Natural killer cell (primary cell): ENCODE data around the gene GATA5. TPM values are rescaled to one million over a fixed set of nuclear protein-coding genes. Genes with fewer than 3 reads are reported as not detected.

Source experiments
- ATAC-seq, 3 donors: fragments of 150-1000 bp in 2 of 3; fragments of 200-7000 bp in 1 of 3; cut with Tn5 transposase; 1 replicate in 1 of 3; 2 replicates in 2 of 3; pipeline ENCODE4 v1.10.0; 2021; ENCODE audit warnings: mild to moderate bottlenecking in 2 of 3, moderate library complexity in 2 of 3
- DNase-seq, 2 donors: peaks; one replicate each; pipeline versions ENCODE4 v3.0.0 to v3.0.0-alpha.2; 2013 to 2021; ENCODE audit warnings: mixed read lengths in 1 of 2
- H3K27ac ChIP-seq: one replicate; pipeline ENCODE4 v1.5.1; 2013; ENCODE audit warnings: mild to moderate bottlenecking, low read length
- H3K27me3 ChIP-seq: one replicate; pipeline ENCODE4 v1.6.1; 2013; ENCODE audit warnings: low read length; ENCODE audit not compliant: control insufficient read depth, insufficient read depth
- H3K36me3 ChIP-seq: one replicate; pipeline ENCODE4 v1.6.1; 2013; ENCODE audit warnings: low read length; ENCODE audit not compliant: control insufficient read depth, insufficient read depth
- H3K4me1 ChIP-seq: one replicate; pipeline ENCODE4 v1.6.1; 2013; ENCODE audit warnings: low read length; ENCODE audit not compliant: control insufficient read depth, insufficient read depth
- H3K4me3 ChIP-seq: one replicate; pipeline ENCODE4 v1.5.1; 2013; ENCODE audit warnings: low read length
- H3K9me3 ChIP-seq: one replicate; pipeline ENCODE4 v1.6.1; 2013; ENCODE audit warnings: low read length; ENCODE audit not compliant: control insufficient read depth, insufficient read depth
- H3K27ac Mint-ChIP-seq, 2 donors: one replicate each; pipeline ENCODE4 v1.8.0; 2022; ENCODE audit warnings: mild to moderate bottlenecking in 2 of 2, mixed read lengths in 2 of 2, moderate library complexity in 1 of 2
- H3K27me3 Mint-ChIP-seq, 2 donors: one replicate each; pipeline ENCODE4 v1.8.0; 2022; ENCODE audit warnings: low read depth in 2 of 2, mixed read lengths in 2 of 2
- H3K36me3 Mint-ChIP-seq: one replicate; pipeline ENCODE4 v1.8.0; 2022; ENCODE audit warnings: mixed read lengths
- H3K4me1 Mint-ChIP-seq, 2 donors: one replicate each; pipeline ENCODE4 v1.8.0; 2022; ENCODE audit warnings: mixed read lengths in 2 of 2
- H3K4me3 Mint-ChIP-seq: one replicate; pipeline ENCODE4 v1.8.0; 2022; ENCODE audit warnings: mild to moderate bottlenecking, moderate library complexity, mixed read lengths
- H3K9me3 Mint-ChIP-seq, 2 donors: one replicate each; pipeline ENCODE4 v1.8.0; 2022; ENCODE audit warnings: mixed read lengths in 2 of 2
- WGBS: methylation state at CpG from one replicate; pipeline ENCODE4 v1.1.7; 2013; ENCODE audit warnings: missing lambda C conversion rate; ENCODE audit not compliant: insufficient coverage; 5-methylcytosine and 5-hydroxymethylcytosine counted together
- intact Hi-C: fragments of 100-400 bp; cut with micrococcal nuclease; formaldehyde crosslinking; loops from one replicate; pipeline ENCODE4 v1.14.2; 2022
- total RNA-seq, 4 donors: library from RNA; stranded (reverse); fragments of 120-200 nt in 1 of 4; gene quantifications; one replicate each; pipeline versions ENCODE4 v1.2.3 to v1.2.4, GENCODE V29; 2013 to 2022
- TF ChIP-seq, protein P1 (sequence below): fragments of 200-600 bp; IDR thresholded peaks from one replicate; pipeline ENCODE4 v1.8.0; 2022; ENCODE audit warnings: antibody characterized with exemption

Gene GATA5
- total RNA-seq, 3 donors from 2014 or later (not counting 1 experiment from before 2014, with no cell fraction given): not detected

DNA sequence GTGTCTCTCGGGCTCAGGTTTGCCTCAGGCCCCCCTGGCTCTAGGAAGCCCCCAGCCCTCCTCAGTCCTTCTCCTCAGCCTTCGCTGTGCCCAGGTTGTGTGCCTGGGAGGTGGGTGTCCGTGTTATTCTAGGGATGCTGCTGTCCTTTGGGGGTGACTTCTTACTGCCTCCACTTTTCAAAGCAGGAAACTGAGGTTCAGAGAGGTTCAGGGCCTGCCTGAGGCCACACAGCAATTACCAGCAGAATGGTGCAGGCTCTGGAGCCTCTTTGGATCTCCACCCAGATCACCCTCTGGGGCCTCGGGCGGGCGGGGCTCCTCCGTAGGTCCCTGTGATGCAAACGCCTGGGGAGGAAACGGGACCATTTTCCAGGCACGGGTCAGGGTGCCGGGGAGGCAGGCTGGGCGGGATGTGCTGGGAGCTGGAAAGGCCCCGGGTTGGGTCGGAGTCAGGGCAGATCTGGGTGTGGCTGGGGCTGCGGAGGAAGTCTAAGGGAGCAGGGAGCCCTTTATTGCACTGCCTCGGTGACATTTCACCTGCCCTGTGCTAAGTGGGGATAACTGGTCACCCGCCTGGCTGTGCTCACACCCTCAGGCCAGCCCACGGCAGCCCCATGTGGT is 23.2 kb downstream of the GATA5 start:
- H3K27ac Mint-ChIP-seq: no peak overlapping the region
- 86% methylated on average over 18 of the region's 18 CpGs for WGBS
- H3K4me3 ChIP-seq: no peak overlapping the region

DNA sequence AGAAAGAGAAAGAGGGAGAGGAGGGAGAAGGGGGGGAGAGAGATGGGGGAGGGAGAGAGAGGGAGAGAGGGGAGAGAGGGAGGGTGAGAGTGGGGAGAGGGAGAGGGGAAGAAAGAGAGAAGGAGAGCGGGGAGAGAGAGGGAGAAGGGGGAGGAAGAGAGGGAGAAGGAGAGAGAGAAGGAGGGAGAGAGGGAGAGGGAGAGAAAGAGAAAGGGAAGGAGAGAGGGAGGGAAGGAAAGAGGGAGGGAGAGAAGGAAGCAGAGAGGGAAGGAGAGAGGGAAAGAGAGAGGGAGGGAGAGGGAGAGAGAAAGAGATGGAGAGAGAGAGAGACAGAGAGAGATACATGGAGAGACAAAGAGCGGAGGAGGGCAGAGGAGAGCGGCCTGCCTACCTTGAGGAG is 23.8 kb downstream of the GATA5 start:
- Histone ChIP-seq H3K36me3 (no peaks in the 10 kb centered on the region), H3K27ac (no peak overlapping the region), H3K4me1 (no peaks in the 10 kb centered on the region), H3K9me3 (no peaks in the 10 kb centered on the region), H3K4me3 (no peak overlapping the region), H3K27me3 (no peaks in the 10 kb centered on the region)
- Mint-ChIP-seq H3K27ac (no peak overlapping the region), H3K9me3 (no peaks in the 10 kb centered on the region), H3K4me1 (no peaks in the 10 kb centered on the region), H3K4me3 (no peak overlapping the region), H3K36me3 (no peaks in the 10 kb centered on the region), H3K27me3 (peaks cover 0 to 5% of the 10 kb centered on the region in 2 donors)
- ATAC-seq (no peak), DNase-seq (no peak)
- intact Hi-C loops: no loop called here
- WGBS: 90% methylated on average over 3 of the region's 3 CpGs
- TF ChIP-seq, protein P1, sequence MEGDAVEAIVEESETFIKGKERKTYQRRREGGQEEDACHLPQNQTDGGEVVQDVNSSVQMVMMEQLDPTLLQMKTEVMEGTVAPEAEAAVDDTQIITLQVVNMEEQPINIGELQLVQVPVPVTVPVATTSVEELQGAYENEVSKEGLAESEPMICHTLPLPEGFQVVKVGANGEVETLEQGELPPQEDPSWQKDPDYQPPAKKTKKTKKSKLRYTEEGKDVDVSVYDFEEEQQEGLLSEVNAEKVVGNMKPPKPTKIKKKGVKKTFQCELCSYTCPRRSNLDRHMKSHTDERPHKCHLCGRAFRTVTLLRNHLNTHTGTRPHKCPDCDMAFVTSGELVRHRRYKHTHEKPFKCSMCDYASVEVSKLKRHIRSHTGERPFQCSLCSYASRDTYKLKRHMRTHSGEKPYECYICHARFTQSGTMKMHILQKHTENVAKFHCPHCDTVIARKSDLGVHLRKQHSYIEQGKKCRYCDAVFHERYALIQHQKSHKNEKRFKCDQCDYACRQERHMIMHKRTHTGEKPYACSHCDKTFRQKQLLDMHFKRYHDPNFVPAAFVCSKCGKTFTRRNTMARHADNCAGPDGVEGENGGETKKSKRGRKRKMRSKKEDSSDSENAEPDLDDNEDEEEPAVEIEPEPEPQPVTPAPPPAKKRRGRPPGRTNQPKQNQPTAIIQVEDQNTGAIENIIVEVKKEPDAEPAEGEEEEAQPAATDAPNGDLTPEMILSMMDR: no peak

More for the DNA sequence above, 23.2 kb downstream of the GATA5 start:
- no peaks in the 10 kb centered on the region for H3K4me1 ChIP-seq
- H3K27ac ChIP-seq: no peak overlapping the region
- ATAC-seq (no peak), DNase-seq (no peak)
- no peak overlapping the region for H3K4me3 Mint-ChIP-seq
- no peaks in the 10 kb centered on the region for H3K9me3 Mint-ChIP-seq
- no peaks in the 10 kb centered on the region for H3K4me1 Mint-ChIP-seq
- H3K9me3 ChIP-seq: no peaks in the 10 kb centered on the region
- no peaks in the 10 kb centered on the region for H3K27me3 ChIP-seq
- TF ChIP-seq, protein P1: no peak
- intact Hi-C loops: no loop called here
- no peaks in the 10 kb centered on the region for H3K36me3 Mint-ChIP-seq
- H3K36me3 ChIP-seq: no peaks in the 10 kb centered on the region
- peaks cover 0 to 5% of the 10 kb centered on the region in 2 donors for H3K27me3 Mint-ChIP-seq

DNA sequence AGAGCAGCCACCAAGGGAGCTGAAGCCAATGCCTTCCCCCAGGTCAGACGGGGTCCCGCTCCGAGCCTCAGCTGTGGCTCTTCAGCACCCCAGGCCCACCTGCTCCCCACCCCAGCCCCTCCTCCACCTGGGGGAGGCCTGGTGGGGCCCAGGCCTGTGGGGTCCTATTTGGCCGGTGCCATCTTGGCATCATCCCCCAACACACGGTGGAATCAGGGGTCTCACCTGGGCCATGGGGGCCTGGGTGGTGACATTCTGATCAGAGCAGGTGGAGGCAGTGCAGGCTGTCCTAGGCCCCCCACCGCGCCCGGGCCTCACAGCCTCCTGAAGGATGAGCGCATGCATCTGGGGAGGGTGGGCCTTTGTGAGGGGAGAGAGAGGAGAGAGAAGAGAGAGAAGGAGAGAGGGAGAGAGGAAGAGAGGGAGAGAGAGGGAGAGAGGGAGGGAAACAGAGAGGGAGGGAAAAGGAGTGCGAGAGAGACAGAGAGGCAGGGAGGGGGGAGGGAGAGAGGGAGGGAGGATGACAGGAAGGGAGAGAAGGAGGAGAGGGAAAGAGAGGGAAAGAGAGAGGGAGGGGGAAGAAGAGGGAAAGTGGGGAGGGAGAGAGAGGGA is 24.5 kb downstream of the GATA5 start:
- Mint-ChIP-seq H3K36me3 (no peaks in the 10 kb centered on the region), H3K27me3 (peaks cover 0 to 4% of the 10 kb centered on the region in 2 donors), H3K4me3 (no peak overlapping the region), H3K9me3 (no peaks in the 10 kb centered on the region), H3K4me1 (no peaks in the 10 kb centered on the region), H3K27ac (no peak overlapping the region)
- no peaks in the 10 kb centered on the region for H3K27me3 ChIP-seq
- DNase-seq (no peak), ATAC-seq (no peak)
- H3K9me3 ChIP-seq: no peaks in the 10 kb centered on the region
- TF ChIP-seq, protein P1: no peak
- H3K4me1 ChIP-seq: no peaks in the 10 kb centered on the region
- no peak overlapping the region for H3K27ac ChIP-seq
- 82% methylated on average over 10 of the region's 10 CpGs for WGBS
- intact Hi-C loops: no loop called here
- H3K4me3 ChIP-seq: no peak overlapping the region
- H3K36me3 ChIP-seq: no peaks in the 10 kb centered on the region
